Spleen (tissue), 7 donors: ENCODE measurements around the gene EIF2S2.

Source experiments
- CTCF ChIP-seq, 11 experiments: fragments of 200-600 bp in 7 of 11; fragments of 450-650 bp in 4 of 11; sonication (generic) in 4 of 11; IDR thresholded peaks in 8 of 11; conservative IDR thresholded peaks in 3 of 11; 1 replicate in 7 of 11; 2 replicates in 4 of 11; pipeline versions ENCODE4 v1.4.0 to v1.8.0; 2016 to 2021; ENCODE audit warnings: antibody characterized with exemption in 11 of 11, inconsistent platforms in 4 of 11, mild to moderate bottlenecking in 1 of 11
- POLR2A ChIP-seq, 3 donors: fragments of 450-650 bp; IDR thresholded peaks; one replicate each; pipeline ENCODE4 v1.5.1; 2017; ENCODE audit warnings: antibody characterized with exemption in 3 of 3, mild to moderate bottlenecking in 1 of 3
- POLR2AphosphoS5 ChIP-seq, 3 donors: sonication (generic); formaldehyde crosslinking; IDR thresholded peaks; one replicate each; pipeline ENCODE4 v1.5.1; 2017; ENCODE audit warnings: antibody characterized with exemption in 3 of 3
- donor health status: DM: no; HTN: no; CAD: no; lungs with moderate emphysema.
- donor health status: DM: no; HTN: no; CAD: no.
- donor health status: DM: no; HTN: no; CAD: no.

- TF ChIP-seq POLR2A (IDR thresholded peaks at IDR 0.05), result no peak
- TF ChIP-seq CTCF (IDR thresholded peaks at IDR 0.05 in 8 of 11, conservative IDR thresholded peaks at IDR 0.05 in 3 of 11), result no peak
- TF ChIP-seq POLR2AphosphoS5 (IDR thresholded peaks at IDR 0.05), result no peak
These were observed 2.8 kb upstream of the EIF2S2 start for GRCh38 chr20:34114809-34115208.
